Neural progenitor cell (in vitro differentiated cells): Measurements from ENCODE around the gene POU6F2.

Source experiments
- CTCF ChIP-seq: fragments of 200-600 bp; sonication (generic); IDR thresholded peaks from 2 replicates; pipeline ENCODE4 v1.5.1; 2017; ENCODE audit warnings: antibody characterized with exemption, mild to moderate bottlenecking
- EZH2 ChIP-seq: fragments of 200-600 bp; sonication (generic); IDR thresholded peaks from 2 replicates; pipeline ENCODE4 v1.6.1; 2017; ENCODE audit warnings: antibody characterized with exemption, mild to moderate bottlenecking, moderate library complexity
- EZH2phosphoT487 ChIP-seq: fragments of 200-600 bp; sonication (generic); IDR thresholded peaks from 2 replicates; pipeline ENCODE4 v1.6.1; 2017; ENCODE audit warnings: antibody characterized with exemption

GRCh38 chr7:39399458-39399857 is 421.7 kb downstream of the POU6F2 start:
- TF ChIP-seq CTCF (no peak), EZH2 (no peak), EZH2phosphoT487 (no peak)
